Activated CD4-positive, alpha-beta T cell treated with anti-CD3 and anti-CD28 coated beads, Interleukin-2, amount 10 ng/mL, durations not matched to agents 7 days and 5 days (primary cell): ENCODE data around the gene SLC23A1. TPM values are rescaled to one million over a fixed set of nuclear protein-coding genes. Genes with fewer than 3 reads are reported as not detected.

Experiments used
- CTCF ChIA-PET: fragments of 350-600 bp; sonication (Branson Sonifier 250); formaldehyde crosslinking; loops from one replicate; lab custom pipeline; 2021; ENCODE audit warnings: antibody characterized with exemption; lab: Charles Lee
- POLR2A ChIA-PET: fragments of 350-600 bp; sonication (Branson Sonifier 250); formaldehyde crosslinking; loops from one replicate; lab custom pipeline; 2021; ENCODE audit warnings: antibody characterized with exemption; lab: Charles Lee
- DNase-seq: peaks from one replicate; pipeline ENCODE4 v3.0.0-alpha.2; 2020
- H3K27ac Mint-ChIP-seq: one replicate; pipeline ENCODE4 v1.8.0; 2021; ENCODE audit warnings: mild to moderate bottlenecking, moderate library complexity, mixed read lengths
- H3K27me3 Mint-ChIP-seq: one replicate; pipeline ENCODE4 v1.8.0; 2021; ENCODE audit warnings: mixed read lengths
- H3K36me3 Mint-ChIP-seq: one replicate; pipeline ENCODE4 v1.8.0; 2021; ENCODE audit warnings: low read depth, mixed read lengths
- H3K4me1 Mint-ChIP-seq: one replicate; pipeline ENCODE4 v1.8.0; 2021; ENCODE audit warnings: mixed read lengths
- H3K4me3 Mint-ChIP-seq: one replicate; pipeline ENCODE4 v1.8.0; 2021; ENCODE audit warnings: mild to moderate bottlenecking, moderate library complexity, mixed read lengths
- H3K9me3 Mint-ChIP-seq: one replicate; pipeline ENCODE4 v1.8.0; 2021; ENCODE audit warnings: mixed read lengths
- total RNA-seq, 2 experiments: library from RNA; stranded (reverse); gene quantifications; one replicate each; pipeline ENCODE4 v1.2.3, GENCODE V29; 2021

The SLC23A1 gene
- total RNA-seq, 2 experiments from 2014 or later: 0.75 to 0.77 TPM

GRCh38 chr5:139403787-139404483, 20.8 kb upstream of the SLC23A1 start, which contains the start of gene SPATA24:
Gene SPATA24 (minus strand): TSS chr5:139404089. CDS start chr5:139404060, 29 bp downstream.
- H3K9me3 Mint-ChIP-seq: no peaks in the 10 kb centered on the region

GRCh38 chr5:139403418-139403786, 20.3 kb upstream of the SLC23A1 start:
- no peak for DNase-seq
- CTCF ChIA-PET: interaction anchor here (0.9 to 5.5 kb wide), 12 partner anchors 8 to 110 kb away, joined by 3 to 43 read pairs (median 6); partner anchors contain the start of genes MZB1 and PROB1
- H3K9me3 Mint-ChIP-seq: no peaks in the 10 kb centered on the region
- POLR2A ChIA-PET: interaction anchor here (0.6 kb wide), 1 partner anchor 118 kb away, joined by 3 read pairs; no protein-coding TSS in a partner anchor
- peak overlapping the region; percentile 92 for H3K4me3 Mint-ChIP-seq
- H3K4me1 Mint-ChIP-seq: peaks cover 47% of the 10 kb centered on the region
- H3K36me3 Mint-ChIP-seq: peaks cover 2% of the 10 kb centered on the region
- no peaks in the 10 kb centered on the region for H3K27me3 Mint-ChIP-seq
- H3K27ac Mint-ChIP-seq: peak overlapping the region; percentile 100

More at GRCh38 chr5:139403787-139404483, 20.8 kb upstream of the SLC23A1 start, which contains the start of gene SPATA24:
- Mint-ChIP-seq H3K36me3 (peaks cover 2% of the 10 kb centered on the region), H3K27me3 (no peaks in the 10 kb centered on the region), H3K4me1 (peaks cover 47% of the 10 kb centered on the region), H3K4me3 (peak within 1 kb of the TSS; percentile 92), H3K27ac (peak within 1 kb of the TSS; percentile 100)
- ChIA-PET CTCF (interaction anchor here (0.6 to 5.5 kb wide), 10 partner anchors 8 to 110 kb away, joined by 3 to 43 read pairs (median 10); partner anchors contain the start of genes MZB1 and PROB1), POLR2A (interaction anchor here (0.6 kb wide), 1 partner anchor 119 kb away, joined by 3 read pairs; no protein-coding TSS in a partner anchor)
- peak; percentile 99 for DNase-seq

GRCh38 chr5:139402561-139403158, 19.6 kb upstream of the SLC23A1 start:
- peak overlapping the region; percentile 92 for H3K4me3 Mint-ChIP-seq
- peak overlapping the region; percentile 100 for H3K27ac Mint-ChIP-seq
- H3K36me3 Mint-ChIP-seq: peaks cover 2% of the 10 kb centered on the region
- H3K27me3 Mint-ChIP-seq: no peaks in the 10 kb centered on the region
- H3K4me1 Mint-ChIP-seq: peaks cover 44% of the 10 kb centered on the region
- H3K9me3 Mint-ChIP-seq: no peaks in the 10 kb centered on the region
- ChIA-PET POLR2A (no interaction called here), CTCF (interaction anchor here (0.8 to 5.5 kb wide), 13 partner anchors 9 to 115 kb away, joined by 3 to 43 read pairs (median 4); partner anchors contain the start of genes DNAJC18 and MZB1)
- no peak for DNase-seq

- CTCF ChIA-PET: interaction anchor here (0.8 to 5.5 kb wide), 7 partner anchors 10 to 149 kb away, joined by 3 to 43 read pairs (median 11); partner anchors contain the start of gene MZB1
- Mint-ChIP-seq H3K27me3 (no peaks in the 10 kb centered on the region), H3K9me3 (no peaks in the 10 kb centered on the region), H3K36me3 (peaks cover 7% of the 10 kb centered on the region), H3K4me1 (peaks cover 42% of the 10 kb centered on the region), H3K4me3 (no peak overlapping the region), H3K27ac (no peak overlapping the region)
- POLR2A ChIA-PET: no interaction called here
- no peak for DNase-seq
Measured at GRCh38 chr5:139401546-139401945, 18.4 kb upstream of the SLC23A1 start.

- Mint-ChIP-seq H3K36me3 (peaks cover 10% of the 10 kb centered on the region), H3K4me1 (peaks cover 47% of the 10 kb centered on the region), H3K27me3 (no peaks in the 10 kb centered on the region), H3K27ac (no peak overlapping the region), H3K4me3 (no peak overlapping the region), H3K9me3 (no peaks in the 10 kb centered on the region)
- ChIA-PET CTCF (interaction anchor here (5.5 kb wide), 1 partner anchor 9 kb away, joined by 43 read pairs; the partner anchor contains the start of gene MZB1), POLR2A (no interaction called here)
- DNase-seq: no peak
Measured at GRCh38 chr5:139399501-139400121, 16.5 kb upstream of the SLC23A1 start.

GRCh38 chr5:139397921-139398320, 14.8 kb upstream of the SLC23A1 start:
- peak overlapping the region; percentile 19 for H3K27ac Mint-ChIP-seq
- H3K36me3 Mint-ChIP-seq: peaks cover 10% of the 10 kb centered on the region

GRCh38 chr5:139396691-139397090, 13.6 kb upstream of the SLC23A1 start:
- peaks cover 33% of the 10 kb centered on the region for H3K4me1 Mint-ChIP-seq
- H3K9me3 Mint-ChIP-seq: no peaks in the 10 kb centered on the region
- POLR2A ChIA-PET: no interaction called here
- no peak for DNase-seq
- peak overlapping the region; percentile 2 for H3K27ac Mint-ChIP-seq
- no peaks in the 10 kb centered on the region for H3K27me3 Mint-ChIP-seq
- CTCF ChIA-PET: interaction anchor here (0.5 to 1.2 kb wide), 3 partner anchors 11 to 146 kb away, joined by 3 read pairs; no protein-coding TSS in a partner anchor
- H3K4me3 Mint-ChIP-seq: no peak overlapping the region
- H3K36me3 Mint-ChIP-seq: peaks cover 11% of the 10 kb centered on the region

More at GRCh38 chr5:139397921-139398320, 14.8 kb upstream of the SLC23A1 start:
- no peak overlapping the region for H3K4me3 Mint-ChIP-seq
- H3K27me3 Mint-ChIP-seq: no peaks in the 10 kb centered on the region
- DNase-seq: no peak
- H3K4me1 Mint-ChIP-seq: peaks cover 34% of the 10 kb centered on the region
- CTCF ChIA-PET: interaction anchor here (0.6 kb wide), 1 partner anchor 170 kb away, joined by 3 read pairs; no protein-coding TSS in a partner anchor
- no peaks in the 10 kb centered on the region for H3K9me3 Mint-ChIP-seq
- POLR2A ChIA-PET: no interaction called here

- H3K9me3 Mint-ChIP-seq: no peaks in the 10 kb centered on the region
- H3K36me3 Mint-ChIP-seq: peaks cover 15% of the 10 kb centered on the region
- POLR2A ChIA-PET: no interaction called here
- no peaks in the 10 kb centered on the region for H3K27me3 Mint-ChIP-seq
- no peak overlapping the region for H3K27ac Mint-ChIP-seq
- H3K4me3 Mint-ChIP-seq: no peak overlapping the region
- peaks cover 37% of the 10 kb centered on the region for H3K4me1 Mint-ChIP-seq
- no peak for DNase-seq
- CTCF ChIA-PET: interaction anchor here (0.5 to 1.7 kb wide), 7 partner anchors 8 to 983 kb away, joined by 3 to 4 read pairs (median 3); partner anchors contain the start of gene SPATA24
Measured at GRCh38 chr5:139395844-139396640, 12.9 kb upstream of the SLC23A1 start.

GRCh38 chr5:139394654-139395566, 11.8 kb upstream of the SLC23A1 start, which contains the start of gene PROB1:
Gene PROB1 (minus strand): TSS chr5:139395104. CDS start chr5:139395081, 23 bp downstream.
- H3K27ac Mint-ChIP-seq: no peak within 1 kb of the TSS
- POLR2A ChIA-PET: no interaction called here
- DNase-seq: no peak
- H3K4me1 Mint-ChIP-seq: peaks cover 49% of the 10 kb centered on the region
- peaks cover 15% of the 10 kb centered on the region for H3K36me3 Mint-ChIP-seq
- H3K9me3 Mint-ChIP-seq: no peaks in the 10 kb centered on the region
- CTCF ChIA-PET: interaction anchor here (0.6 to 1.7 kb wide), 6 partner anchors 9 to 981 kb away, joined by 3 to 4 read pairs (median 3); partner anchors contain the start of gene SPATA24
- H3K27me3 Mint-ChIP-seq: no peaks in the 10 kb centered on the region
- H3K4me3 Mint-ChIP-seq: peak within 1 kb of the TSS; percentile 87

- H3K27me3 Mint-ChIP-seq: no peaks in the 10 kb centered on the region
- H3K4me3 Mint-ChIP-seq: peak overlapping the region; percentile 87
- ChIA-PET POLR2A (no interaction called here), CTCF (interaction anchor here (1.2 to 1.7 kb wide), 2 partner anchors 9 to 15 kb away, joined by 3 to 4 read pairs; partner anchors contain the start of gene SPATA24)
- DNase-seq: peak; percentile 68
- no peak overlapping the region for H3K27ac Mint-ChIP-seq
- peaks cover 52% of the 10 kb centered on the region for H3K4me1 Mint-ChIP-seq
- no peaks in the 10 kb centered on the region for H3K9me3 Mint-ChIP-seq
- H3K36me3 Mint-ChIP-seq: peaks cover 13% of the 10 kb centered on the region
Measured at GRCh38 chr5:139394123-139394653, 11.1 kb upstream of the SLC23A1 start.
